Measurements from ENCODE around the gene FBXL14. TPM values are rescaled to one million over a fixed set of nuclear protein-coding genes. Genes with fewer than 3 reads are reported as not detected.

The FBXL14 gene
- total and polyA plus RNA-seq, 2 of the 13 experiments (the other 11 are each of a cell fraction or from before 2014, with no cell fraction given): 7.0 to 7.4 TPM

GRCh38 chr12:1605129-1606020 is 11.0 kb upstream of the FBXL14 start (continued):
- TF ChIP-seq UBTF (CRISPR knock-in tag; IDR thresholded peaks at IDR 0.05): peak; percentile 44; the same call in 1 of the 2 replicates
- TF ChIP-seq THRA (CRISPR knock-in tag; IDR thresholded peaks at IDR 0.05; ENCODE audit: borderline replicate concordance): peak; percentile 50; the same call in 1 of the 2 replicates
- TF ChIP-seq ZNF841 (CRISPR knock-in tag; IDR thresholded peaks at IDR 0.05; ENCODE audit: borderline replicate concordance): no peak
- TF ChIP-seq TCF7L2 (IDR thresholded peaks at IDR 0.05; ENCODE audit: low read depth, low read length): no peak
- TF ChIP-seq KLF9 (CRISPR knock-in tag; IDR thresholded peaks at IDR 0.05; ENCODE audit: low read depth): no peak
- TF ChIP-seq CEBPZ (IDR thresholded peaks at IDR 0.05; ENCODE audit: low read length): no peak
- no peak for TF ChIP-seq GATA4 (IDR thresholded peaks at IDR 0.05; ENCODE audit: borderline replicate concordance, low read depth)
- TF ChIP-seq ZNF576 (CRISPR knock-in tag; IDR thresholded peaks at IDR 0.05): peak; percentile 97
- no peak for TF ChIP-seq FOXO1 (CRISPR knock-in tag; IDR thresholded peaks at IDR 0.05)
- TF ChIP-seq ZNF468 (CRISPR knock-in tag; IDR thresholded peaks at IDR 0.05): no peak
- TF ChIP-seq ARID5B (CRISPR knock-in tag; IDR thresholded peaks at IDR 0.05): no peak
- TF ChIP-seq NKX3-1 (CRISPR knock-in tag; IDR thresholded peaks at IDR 0.05): no peak
- TF ChIP-seq MEIS1 (CRISPR knock-in tag; IDR thresholded peaks at IDR 0.05; ENCODE audit: borderline replicate concordance): no peak
- TF ChIP-seq FUBP1 (CRISPR knock-in tag; IDR thresholded peaks at IDR 0.05; ENCODE audit: borderline replicate concordance): no peak

Data from HepG2 (cell line).